K562 (cell line): ENCODE data around the gene PSMA1. TPM values are rescaled to one million over a fixed set of nuclear protein-coding genes. Genes with fewer than 3 reads are reported as not detected.

ENCODE experiments used
- ARID1B ChIP-seq: fragments of 450-650 bp; IDR thresholded peaks from 2 replicates; pipeline ENCODE4 v1.6.1; 2016; ENCODE audit warnings: antibody characterized with exemption, mild to moderate bottlenecking, inconsistent platforms
- BRD9 ChIP-seq: fragments of 450-650 bp; IDR thresholded peaks from 2 replicates; pipeline ENCODE4 v1.6.1; 2018; ENCODE audit warnings: low read depth; ENCODE audit not compliant: partially characterized antibody
- COPS2 ChIP-seq: fragments of 450-650 bp; conservative IDR thresholded peaks from 2 replicates; pipeline ENCODE4 v1.6.1; 2016; ENCODE audit warnings: mild to moderate bottlenecking, moderate library complexity
- E4F1 ChIP-seq: fragments of 250-450 bp; sonication (Bioruptor Pico); IDR thresholded peaks from 2 replicates; pipeline ENCODE4 v1.5.0; 2021; ENCODE audit warnings: mild to moderate bottlenecking, borderline replicate concordance
- HNRNPL ChIP-seq: fragments of 200-400 bp; formaldehyde crosslinking; IDR thresholded peaks from 2 replicates; pipeline ENCODE4 v1.6.1; 2017; ENCODE audit warnings: low read depth, mild to moderate bottlenecking, low read length
- HNRNPLL ChIP-seq: fragments of 200-400 bp; formaldehyde crosslinking; IDR thresholded peaks from 2 replicates; pipeline ENCODE4 v1.6.1; 2017; ENCODE audit warnings: low read length, low read depth, mild to moderate bottlenecking; ENCODE audit not compliant: poor library complexity, severe bottlenecking
- ILF3 ChIP-seq: fragments of 450-650 bp; IDR thresholded peaks from 2 replicates; pipeline ENCODE4 v1.6.1; 2018; ENCODE audit warnings: antibody characterized with exemption, mild to moderate bottlenecking, moderate library complexity, borderline replicate concordance
- KLF16 ChIP-seq: IDR thresholded peaks from 2 replicates; pipeline ENCODE4 v1.6.1; 2016; ENCODE audit warnings: antibody characterized with exemption
- NFYB ChIP-seq: IDR thresholded peaks from 2 replicates; pipeline ENCODE4 v1.6.1; 2011; ENCODE audit warnings: mild to moderate bottlenecking, moderate library complexity; ENCODE audit not compliant: insufficient read length; ENCODE audit errors: extremely low read depth
- NR2C1 ChIP-seq, 2 experiments: fragments of 450-650 bp; IDR thresholded peaks; 2 replicates each; pipeline ENCODE4 v1.6.1; 2017; ENCODE audit warnings: mild to moderate bottlenecking in 2 of 2, antibody characterized with exemption in 1 of 2, inconsistent platforms in 1 of 2, missing compliant biosample characterization in 1 of 2, missing genetic modification characterization in 1 of 2
- NR2C2 ChIP-seq, 2 experiments: fragments of 200-800 bp in 1 of 2; sonication (Bioruptor generic) in 1 of 2; sonication (generic) in 1 of 2; formaldehyde crosslinking in 1 of 2; IDR thresholded peaks; 2 replicates each; pipeline versions ENCODE4 v1.6.1 to v1.8.0; 2016 to 2022; ENCODE audit warnings: mild to moderate bottlenecking in 1 of 2, missing compliant biosample characterization in 1 of 2, missing genetic modification characterization in 1 of 2, missing genetic modification reagents in 1 of 2
- PML ChIP-seq: IDR thresholded peaks from 2 replicates; pipeline ENCODE4 v1.6.1; 2012; ENCODE audit warnings: low read length, inconsistent platforms
- POLR2AphosphoS2 ChIP-seq: IDR thresholded peaks from 2 replicates; pipeline ENCODE4 v1.6.1; 2012; ENCODE audit warnings: low read length, improper control_type of control experiment
- RAD21 ChIP-seq, 2 experiments: fragments of 250-450 bp in 1 of 2; fragments of 450-650 bp in 1 of 2; sonication (Bioruptor Pico) in 1 of 2; formaldehyde crosslinking in 1 of 2; IDR thresholded peaks in 1 of 2; conservative IDR thresholded peaks in 1 of 2; 2 replicates each; pipeline versions ENCODE4 v1.4.0 to v1.8.0; 2020 to 2022; ENCODE audit warnings: mild to moderate bottlenecking in 2 of 2, moderate library complexity in 1 of 2
- SMARCA4 ChIP-seq: fragments of 450-650 bp; IDR thresholded peaks from 2 replicates; pipeline ENCODE4 v1.6.1; 2016
- SMC3 ChIP-seq: conservative IDR thresholded peaks from 2 replicates; pipeline ENCODE4 v1.6.1; 2011; ENCODE audit warnings: low read depth, low read length, improper control_type of control experiment; ENCODE audit not compliant: insufficient read depth
- SOX6 ChIP-seq: fragments of 450-650 bp; IDR thresholded peaks from 2 replicates; pipeline ENCODE4 v1.6.1; 2014; ENCODE audit warnings: mild to moderate bottlenecking
- SRF ChIP-seq, 2 experiments: fragments of 250-450, 450-650 bp in 1 of 2; sonication (Bioruptor Pico) in 1 of 2; sonication (generic) in 1 of 2; formaldehyde crosslinking; IDR thresholded peaks; 2 replicates each; pipeline versions ENCODE4 v1.5.0 to v1.5.1; 2020 to 2022; ENCODE audit warnings: mild to moderate bottlenecking in 1 of 2, missing genetic modification reagents in 1 of 2
- TAF15 ChIP-seq: fragments of 200-400 bp; formaldehyde crosslinking; IDR thresholded peaks from 2 replicates; pipeline ENCODE4 v1.6.1; 2017; ENCODE audit warnings: mild to moderate bottlenecking, low read depth, low read length, moderate library complexity
- TAF7 ChIP-seq: fragments of 450-650 bp; IDR thresholded peaks from 2 replicates; pipeline ENCODE4 v1.6.1; 2016; ENCODE audit warnings: missing genetic modification characterization, missing compliant biosample characterization
- TAL1 ChIP-seq: fragments of 450-650 bp; IDR thresholded peaks from 2 replicates; pipeline ENCODE4 v1.6.1; 2016; ENCODE audit warnings: mild to moderate bottlenecking
- TRIM24 ChIP-seq, 2 experiments: fragments of 450-650 bp; IDR thresholded peaks; 2 replicates each; pipeline ENCODE4 v1.6.1; 2016
- ZKSCAN3 ChIP-seq: fragments of 250-450 bp; sonication (Bioruptor Pico); IDR thresholded peaks from 2 replicates; pipeline ENCODE4 v1.4.0; 2020
- ZNF12 ChIP-seq: sonication (generic); formaldehyde crosslinking; IDR thresholded peaks from 2 replicates; pipeline ENCODE4 v1.4.0; 2020; ENCODE audit warnings: mild to moderate bottlenecking, missing genetic modification reagents
- ZNF282 ChIP-seq: sonication (generic); formaldehyde crosslinking; IDR thresholded peaks from 2 replicates; pipeline ENCODE4 v1.8.1; 2023; ENCODE audit warnings: missing genetic modification reagents
- ZNF384 ChIP-seq: IDR thresholded peaks from 2 replicates; pipeline ENCODE4 v1.6.1; 2012; ENCODE audit warnings: low read depth, low read length, improper control_type of control experiment
- ZNF699 ChIP-seq: fragments of 250-450 bp; sonication (Bioruptor Pico); IDR thresholded peaks from 2 replicates; pipeline ENCODE4 v1.8.0; 2021; ENCODE audit warnings: mild to moderate bottlenecking, moderate library complexity; ENCODE audit not compliant: insufficient replicate concordance
- polyA plus RNA-seq, 8 experiments: library from polyadenylated mRNA; depleted of rRNA in 4 of 8; stranded (reverse) in 5 of 8; unstranded in 3 of 8; fragments of >200 nt; fragmentation: Nextera tagmentation in 2 of 8; fragmentation: Illumina TruSeq in 1 of 8; extraction: Ambion mirVana in 2 of 8; extraction: Trizol in 1 of 8; gene quantifications; 2 replicates each; pipeline versions ENCODE4 v1.2.1 to v1.2.3, GENCODE V29; 2011 to 2014; ENCODE audit warnings: inconsistent platforms in 1 of 8, missing spikeins in 1 of 8
- total RNA-seq, 7 experiments: library from RNA; depleted of rRNA in 6 of 7; stranded (reverse); fragments of >200 nt in 6 of 7; fragmentation: Illumina TruSeq in 2 of 7; extraction: Trizol in 2 of 7; gene quantifications; 2 replicates each; pipeline versions ENCODE4 v1.2.1 to v1.2.3, GENCODE V29; 2011 to 2021; ENCODE audit warnings: low replicate concordance in 1 of 7
- TF ChIP-seq, protein P1 (sequence below): fragments of 200-800 bp; sonication (Bioruptor generic); IDR thresholded peaks from 2 replicates; pipeline ENCODE4 v1.6.1; 2017; ENCODE audit warnings: missing genetic modification characterization, missing compliant biosample characterization

PSMA1 gene
- total and polyA plus RNA-seq, 9 of the 15 experiments (the other 6 are each of a cell fraction or from before 2014, with no cell fraction given) = 283 to 1,007 (median 424) TPM

DNA sequence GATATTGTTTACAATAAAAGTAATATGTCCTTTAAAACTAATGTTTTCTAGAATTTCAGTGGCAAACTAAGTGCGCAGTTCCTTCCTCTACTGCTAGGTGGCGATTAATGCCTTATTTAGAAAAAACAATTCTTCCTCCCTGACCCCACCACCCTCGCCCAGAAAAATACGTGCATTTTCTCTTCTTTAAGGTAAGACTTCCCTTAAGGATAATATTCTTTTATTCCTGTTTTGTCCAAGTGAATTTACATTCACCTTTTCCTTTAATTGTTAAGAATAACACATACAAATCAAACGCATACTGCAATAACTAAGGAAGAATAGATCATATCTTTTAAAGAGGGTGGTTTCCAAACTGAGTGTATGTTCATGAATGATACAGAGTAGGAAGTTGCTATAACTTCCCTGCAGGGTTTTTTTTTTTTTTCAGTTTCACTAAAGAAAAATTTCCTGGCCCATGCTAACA, 17.0 kb upstream of the PSMA1 start (continued):
- TF ChIP-seq NR2C2 (CRISPR knock-in tag; IDR thresholded peaks at IDR 0.05) (no peak), NR2C2 (tag; IDR thresholded peaks at IDR 0.05) (no peak), RAD21 (CRISPR knock-in tag; conservative IDR thresholded peaks at IDR 0.05 in 1 of 2, IDR thresholded peaks at IDR 0.05 in 1 of 2) (peak; percentile 58 to 79), NFYB (no peak), HNRNPL (no peak), TAF15 (no peak), POLR2AphosphoS2 (no peak), PML (no peak), KLF16 (0 out of 2 replicates have a peak, but pooled peaks have one; percentile 9), SMARCA4 (0 out of 2 replicates have a peak, but pooled peaks have one; percentile 50), BRD9 (peak; percentile 25), ZKSCAN3 (CRISPR knock-in tag) (no peak), TAF7 (tag) (no peak), NR2C1 (IDR thresholded peaks at IDR 0.05) (0 out of 2 replicates have a peak, but pooled peaks have one; percentile 28), NR2C1 (tag; IDR thresholded peaks at IDR 0.05) (no peak), HNRNPLL (no peak), SRF (CRISPR knock-in tag; IDR thresholded peaks at IDR 0.05) (peak in 1 of 2 experiments; percentile 84; a peak in 2 of 4 replicates), ZNF699 (CRISPR knock-in tag) (no peak), E4F1 (CRISPR knock-in tag) (no peak), SOX6 (peak; percentile 57), ILF3 (no peak), ZNF282 (CRISPR knock-in tag) (no peak), ZNF384 (0 out of 2 replicates have a peak, but pooled peaks have one; percentile 67), ARID1B (peak; percentile 45), TRIM24 (IDR thresholded peaks at IDR 0.05) (no peak), TAL1 (0 out of 2 replicates have a peak, but pooled peaks have one; percentile 17), COPS2 (no peak), SMC3 (no peak), ZNF12 (CRISPR knock-in tag) (no peak)
- TF ChIP-seq, protein P1, sequence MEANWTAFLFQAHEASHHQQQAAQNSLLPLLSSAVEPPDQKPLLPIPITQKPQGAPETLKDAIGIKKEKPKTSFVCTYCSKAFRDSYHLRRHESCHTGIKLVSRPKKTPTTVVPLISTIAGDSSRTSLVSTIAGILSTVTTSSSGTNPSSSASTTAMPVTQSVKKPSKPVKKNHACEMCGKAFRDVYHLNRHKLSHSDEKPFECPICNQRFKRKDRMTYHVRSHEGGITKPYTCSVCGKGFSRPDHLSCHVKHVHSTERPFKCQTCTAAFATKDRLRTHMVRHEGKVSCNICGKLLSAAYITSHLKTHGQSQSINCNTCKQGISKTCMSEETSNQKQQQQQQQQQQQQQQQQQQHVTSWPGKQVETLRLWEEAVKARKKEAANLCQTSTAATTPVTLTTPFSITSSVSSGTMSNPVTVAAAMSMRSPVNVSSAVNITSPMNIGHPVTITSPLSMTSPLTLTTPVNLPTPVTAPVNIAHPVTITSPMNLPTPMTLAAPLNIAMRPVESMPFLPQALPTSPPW = peak; percentile 52; the same call in 1 of the 2 replicates
